RKO (cell line): ENCODE results near the gene PDCD1.
"Not testable (repeated sequence)": the region's sequence is repeated elsewhere in the genome, so short reads cannot be mapped to it uniquely, and the experiment has no call there.

Experiments
- DNase-seq: peaks from one replicate; pipeline ENCODE4 v3.0.0-alpha.2; 2016; ENCODE audit warnings: low spot score

Gene PDCD1

GRCh38 chr2:241800198-241800903, 58.3 kb downstream of the PDCD1 start:
- DNase-seq: not testable (repeated sequence)
